DND-41 (cell line): ENCODE results near the gene MAGEF1.
"Not testable (repeated sequence)": the region's sequence is repeated elsewhere in the genome, so short reads cannot be mapped to it uniquely, and the experiment has no call there.

Experiments
- ATAC-seq: fragments of 200-7000 bp; cut with Tn5 transposase; 3 replicates; pipeline ENCODE4 v1.9.1; 2021; ENCODE audit warnings: low read depth; ENCODE audit not compliant: insufficient read depth
- DNase-seq: peaks from one replicate; pipeline ENCODE4 v3.0.0-alpha.2; 2020
- H2AFZ ChIP-seq: 2 replicates; pipeline ENCODE4 v1.6.0; 2012; ENCODE audit warnings: low read depth, low read length
- H3K27ac ChIP-seq: 2 replicates; pipeline ENCODE4 v1.5.1; 2012; ENCODE audit warnings: low read length, inconsistent platforms
- H3K27me3 ChIP-seq: fragments of 200-600 bp; sonication (generic); 2 replicates; pipeline ENCODE4 v1.6.0; 2012; ENCODE audit warnings: low read length, mild to moderate bottlenecking, inconsistent platforms; ENCODE audit not compliant: insufficient read depth, poor library complexity
- H3K36me3 ChIP-seq: 2 replicates; pipeline ENCODE4 v1.5.1; 2012; ENCODE audit warnings: low read length, inconsistent platforms; ENCODE audit not compliant: insufficient read depth
- H3K4me1 ChIP-seq: 2 replicates; pipeline ENCODE4 v1.5.1; 2012; ENCODE audit warnings: mild to moderate bottlenecking, low read length; ENCODE audit not compliant: insufficient read depth
- H3K4me2 ChIP-seq: 2 replicates; pipeline ENCODE4 v1.6.0; 2012; ENCODE audit warnings: mild to moderate bottlenecking, moderate library complexity, low read length, inconsistent platforms; ENCODE audit not compliant: insufficient read depth
- H3K4me3 ChIP-seq, 2 experiments: fragments of 200-600 bp in 1 of 2; shearing (Covaris generic) in 1 of 2; 2 replicates each; pipeline ENCODE4 v1.5.1; 2012 to 2016; ENCODE audit warnings: inconsistent platforms in 2 of 2, low read length in 2 of 2, mild to moderate bottlenecking in 2 of 2, low read depth in 1 of 2, moderate library complexity in 1 of 2
- H3K79me2 ChIP-seq: 2 replicates; pipeline ENCODE4 v1.6.0; 2012; ENCODE audit warnings: low read length, inconsistent platforms; ENCODE audit not compliant: insufficient read depth
- H3K9ac ChIP-seq: 2 replicates; pipeline ENCODE4 v1.6.0; 2012; ENCODE audit warnings: low read depth, mild to moderate bottlenecking, inconsistent platforms, low read length, moderate library complexity
- H3K9me3 ChIP-seq: 2 replicates; pipeline ENCODE4 v1.5.1; 2012; ENCODE audit warnings: low read length, moderate library complexity, mild to moderate bottlenecking, inconsistent platforms; ENCODE audit not compliant: insufficient read depth, severe bottlenecking
- H4K20me1 ChIP-seq: 2 replicates; pipeline ENCODE4 v1.6.0; 2012; ENCODE audit warnings: low read length; ENCODE audit not compliant: insufficient read depth
- CTCF ChIP-seq: IDR thresholded peaks from 2 replicates; pipeline ENCODE4 v1.5.1; 2012; ENCODE audit warnings: borderline replicate concordance, low read length, moderate library complexity, mild to moderate bottlenecking; ENCODE audit not compliant: poor library complexity, severe bottlenecking; ENCODE audit errors: extremely low read depth
- EZH2 ChIP-seq: IDR thresholded peaks from 3 replicates; pipeline ENCODE4 v1.6.1; 2012; ENCODE audit warnings: borderline replicate concordance, low read depth, mild to moderate bottlenecking, moderate library complexity, low read length, inconsistent platforms; ENCODE audit not compliant: severe bottlenecking

The MAGEF1 gene

GRCh38 chr3:184733181-184733580 is 21.3 kb upstream of the MAGEF1 start:
- H3K27ac ChIP-seq, result no peak overlapping the region
- no peaks in the 10 kb centered on the region for H3K27me3 ChIP-seq
- DNase-seq (no peak), ATAC-seq (no peak)
- H2AFZ ChIP-seq, result no peak overlapping the region
- H3K79me2 ChIP-seq, result no peaks in the 10 kb centered on the region
- no peak overlapping the region for H3K4me3 ChIP-seq
- H3K4me2 ChIP-seq, result no peak overlapping the region
- TF ChIP-seq EZH2, result no peak
- H4K20me1 ChIP-seq, result no peaks in the 10 kb centered on the region; the same call in 1 of the 2 replicates
- no peaks in the 10 kb centered on the region for H3K4me1 ChIP-seq
- H3K36me3 ChIP-seq, result no peaks in the 10 kb centered on the region
- H3K9ac ChIP-seq, result no peak overlapping the region
- H3K9me3 ChIP-seq, result no peaks in the 10 kb centered on the region

- DNase-seq (no peak), ATAC-seq (no peak)
- Histone ChIP-seq H3K9ac (no peak overlapping the region), H3K27me3 (no peaks in the 10 kb centered on the region), H3K36me3 (no peaks in the 10 kb centered on the region), H3K79me2 (no peaks in the 10 kb centered on the region), H2AFZ (no peak overlapping the region), H3K4me2 (no peak overlapping the region), H3K4me3 (no peak overlapping the region), H3K4me1 (no peaks in the 10 kb centered on the region), H3K9me3 (no peaks in the 10 kb centered on the region), H4K20me1 (no peaks in the 10 kb centered on the region; the same call in 1 of the 2 replicates), H3K27ac (no peak overlapping the region)
- TF ChIP-seq EZH2 (no peak), CTCF (no peak)
These were observed 20.1 kb upstream of the MAGEF1 start for GRCh38 chr3:184731786-184732537.

GRCh38 chr3:184730924-184731323 is 19.1 kb upstream of the MAGEF1 start:
- Histone ChIP-seq H2AFZ (no peak overlapping the region), H3K9me3 (no peaks in the 10 kb centered on the region), H3K4me3 (no peak overlapping the region), H3K27me3 (peaks cover 4% of the 10 kb centered on the region), H3K4me1 (no peaks in the 10 kb centered on the region), H3K4me2 (no peak overlapping the region), H3K79me2 (no peaks in the 10 kb centered on the region), H3K9ac (no peak overlapping the region), H3K36me3 (no peaks in the 10 kb centered on the region), H3K27ac (no peak overlapping the region), H4K20me1 (no peaks in the 10 kb centered on the region; the same call in 1 of the 2 replicates)
- no peak for ATAC-seq
- TF ChIP-seq CTCF (no peak), EZH2 (no peak)
- no peak for DNase-seq

- not testable (repeated sequence) for H3K4me2 ChIP-seq, DNase-seq, H3K36me3 ChIP-seq, H2AFZ ChIP-seq, H3K9ac ChIP-seq, H3K4me1 ChIP-seq, H3K4me3 ChIP-seq, ATAC-seq, H4K20me1 ChIP-seq, H3K27ac ChIP-seq, H3K9me3 ChIP-seq, H3K79me2 ChIP-seq, H3K27me3 ChIP-seq
These were observed 17.3 kb upstream of the MAGEF1 start for GRCh38 chr3:184729154-184729553.
